Bronchial epithelial cell (primary cell): ENCODE data around the gene LIN28B. TPM values are rescaled to one million over a fixed set of nuclear protein-coding genes. Genes with fewer than 3 reads are reported as not detected.

Experiments used
- DNase-seq: peaks from one replicate; pipeline ENCODE4 v3.0.0-alpha.2; 2010; ENCODE audit warnings: low read depth
- FAIRE-seq: peaks from 2 replicates; lab custom pipeline; 2011; peaks lifted over from hg19 to GRCh38; lab: Jason Lieb, UNC
- H3K27me3 ChIP-seq: 2 replicates; pipeline ENCODE4 v1.5.1; 2011; ENCODE audit warnings: low read length; ENCODE audit not compliant: control insufficient read depth, insufficient read depth
- H3K36me3 ChIP-seq: 2 replicates; pipeline ENCODE4 v1.5.1; 2011; ENCODE audit warnings: low read length; ENCODE audit not compliant: control insufficient read depth, insufficient read depth
- H3K4me3 ChIP-seq: 2 replicates; pipeline ENCODE4 v1.5.1; 2011; ENCODE audit warnings: mild to moderate bottlenecking, low read depth, low read length, control low read depth
- CTCF ChIP-seq: IDR thresholded peaks from 2 replicates; pipeline ENCODE4 v1.5.1; 2011; ENCODE audit warnings: mild to moderate bottlenecking, moderate library complexity, low read length, control low read depth, inconsistent platforms; ENCODE audit not compliant: insufficient read depth, severe bottlenecking
- total RNA-seq: library from RNA; depleted of rRNA; stranded (reverse); fragments of >200 nt; gene quantifications from 2 replicates; pipeline ENCODE4 v1.2.1, GENCODE V29; 2014

LIN28B gene
- total RNA-seq, 1 donor from 2014 or later = not detected

- H3K27me3 ChIP-seq = peaks cover 28% of the 10 kb centered on the region
- H3K36me3 ChIP-seq = no peaks in the 10 kb centered on the region
- no peak for DNase-seq
- no peak overlapping the region for H3K4me3 ChIP-seq
- no peak for TF ChIP-seq CTCF
- no peak for FAIRE-seq
These were observed 2.3 kb downstream of the LIN28B start for GRCh38 chr6:104959026-104959858.

GRCh38 chr6:104969108-104969507, 12.2 kb downstream of the LIN28B start:
- no peaks in the 10 kb centered on the region for H3K36me3 ChIP-seq
- H3K27me3 ChIP-seq = no peaks in the 10 kb centered on the region
- FAIRE-seq (no peak), DNase-seq (no peak)
- TF ChIP-seq CTCF = no peak
- no peak overlapping the region for H3K4me3 ChIP-seq

- Histone ChIP-seq H3K27me3 (no peaks in the 10 kb centered on the region), H3K36me3 (no peaks in the 10 kb centered on the region), H3K4me3 (no peak overlapping the region)
- FAIRE-seq (no peak), DNase-seq (peak; percentile 7)
- no peak for TF ChIP-seq CTCF
These were observed 13.1 kb downstream of the LIN28B start for GRCh38 chr6:104969785-104970581.

GRCh38 chr6:104973404-104973803, 16.5 kb downstream of the LIN28B start:
- Histone ChIP-seq H3K36me3 (no peaks in the 10 kb centered on the region), H3K4me3 (no peak overlapping the region), H3K27me3 (no peaks in the 10 kb centered on the region)
- no peak for DNase-seq
- FAIRE-seq = no peak
- no peak for TF ChIP-seq CTCF

GRCh38 chr6:104983296-104983695, 26.4 kb downstream of the LIN28B start:
- Histone ChIP-seq H3K27me3 (peaks cover 3% of the 10 kb centered on the region), H3K36me3 (no peaks in the 10 kb centered on the region), H3K4me3 (no peak overlapping the region)
- no peak for DNase-seq
- no peak for FAIRE-seq
- TF ChIP-seq CTCF = no peak
